ENCODE data around the gene POLRMT.

- TF ChIP-seq CTCF (optimal IDR thresholded peaks at IDR 0.05 in 1 of 3, IDR thresholded peaks at IDR 0.05 in 1 of 3, conservative IDR thresholded peaks at IDR 0.05 in 1 of 3; ENCODE audit: extremely low read depth in 1 of 3, insufficient read depth in 2 of 3, low read length in 3 of 3): no peak
- no peak for TF ChIP-seq EZH2 (IDR thresholded peaks at IDR 0.05; ENCODE audit: low read length)
Observed at GRCh38 chr19:597406-598315, 35.7 kb downstream of the POLRMT start.
